PC-9 (cell line): ENCODE data around the gene EML5. TPM values are rescaled to one million over a fixed set of nuclear protein-coding genes. Genes with fewer than 3 reads are reported as not detected.

Experiments
- BruUV-seq: library from RNA; stranded (reverse); fragments of 400-500 nt; replicated peaks from 2 replicates; lab custom pipeline; 2021; lab: Mats Ljungman, UMichigan
- CTCF ChIA-PET: fragments of 300-600 bp; sonication (Branson Sonifier 250); formaldehyde crosslinking; loops from one replicate; lab custom pipeline; 2022; ENCODE audit warnings: antibody characterized with exemption; lab: Charles Lee
- POLR2A ChIA-PET: fragments of 300-600 bp; sonication (Branson Sonifier 250); formaldehyde crosslinking; loops from one replicate; lab custom pipeline; 2022; ENCODE audit warnings: antibody characterized with exemption; ENCODE audit not compliant: unreplicated experiment; lab: Charles Lee
- DNase-seq, 2 experiments: peaks; one replicate each; pipeline versions ENCODE4 v3.0.0 to v3.0.0-alpha.2; 2015 to 2022; ENCODE audit warnings: mixed read lengths in 1 of 2
- H2AFZ ChIP-seq: fragments of 200-600 bp; sonication (generic); 2 replicates; pipeline ENCODE4 v1.8.1; 2017; ENCODE audit warnings: antibody characterized with exemption
- H3F3A ChIP-seq: fragments of 200-600 bp; sonication (generic); 2 replicates; pipeline ENCODE4 v1.8.1; 2017; ENCODE audit warnings: antibody characterized with exemption, mild to moderate bottlenecking, low read depth; ENCODE audit not compliant: insufficient read depth
- H3K27ac ChIP-seq: fragments of 200-600 bp; sonication (generic); 2 replicates; pipeline ENCODE4 v1.6.1; 2016; ENCODE audit warnings: mixed run types
- H3K27me3 ChIP-seq: fragments of 200-600 bp; sonication (generic); 2 replicates; pipeline ENCODE4 v1.6.1; 2016; ENCODE audit warnings: low read depth, mixed run types; ENCODE audit not compliant: insufficient read depth
- H3K36me3 ChIP-seq: fragments of 200-600 bp; sonication (generic); 2 replicates; pipeline ENCODE4 v1.6.1; 2016; ENCODE audit warnings: low read depth, mixed run types
- H3K4me1 ChIP-seq: fragments of 200-600 bp; sonication (generic); replicated peaks from 2 replicates; pipeline ENCODE4 v1.6.1; 2016; ENCODE audit warnings: mixed run types; ENCODE audit not compliant: insufficient read depth
- H3K4me2 ChIP-seq: fragments of 200-600 bp; sonication (generic); 2 replicates; pipeline ENCODE4 v1.6.1; 2017; ENCODE audit warnings: mixed run types
- H3K4me3 ChIP-seq: fragments of 200-600 bp; sonication (generic); 2 replicates; pipeline ENCODE4 v1.6.1; 2016; ENCODE audit warnings: mixed run types
- H3K79me2 ChIP-seq: fragments of 200-600 bp; sonication (generic); 2 replicates; pipeline ENCODE4 v1.6.1; 2017; ENCODE audit warnings: low read depth, mixed run types
- H3K9me2 ChIP-seq: fragments of 200-600 bp; sonication (generic); 2 replicates; pipeline ENCODE4 v1.8.1; 2017; ENCODE audit warnings: mild to moderate bottlenecking; ENCODE audit not compliant: insufficient read depth
- H3K9me3 ChIP-seq: fragments of 200-600 bp; sonication (generic); 2 replicates; pipeline ENCODE4 v1.8.1; 2016; ENCODE audit warnings: low read depth; ENCODE audit not compliant: insufficient read depth
- H4K20me1 ChIP-seq: fragments of 200-600 bp; sonication (generic); 2 replicates; pipeline ENCODE4 v1.8.1; 2017; ENCODE audit not compliant: insufficient read depth
- EZH2 ChIP-seq: fragments of 200-600 bp; sonication (generic); IDR thresholded peaks from 2 replicates; pipeline ENCODE4 v1.8.0; 2017; ENCODE audit warnings: antibody characterized with exemption, low read depth
- intact Hi-C: fragments of 100-400 bp; cut with micrococcal nuclease; formaldehyde crosslinking; loops from one replicate; pipeline ENCODE4 v1.10.0; 2022; ENCODE audit not compliant: unreplicated experiment
- total RNA-seq: library from RNA; stranded (reverse); gene quantifications from 2 replicates; pipeline ENCODE4 v1.2.3, GENCODE V29; 2021
- TF ChIP-seq, protein P1 (sequence below): fragments of 200-600 bp; sonication (generic); conservative IDR thresholded peaks from 2 replicates; pipeline ENCODE4 v1.6.1; 2017; ENCODE audit warnings: mixed run types, antibody characterized with exemption, mild to moderate bottlenecking, moderate library complexity

EML5 gene
- total RNA-seq, 1 experiment from 2014 or later, result 0.46 TPM

- ChIA-PET POLR2A (no interaction called here), CTCF (no interaction called here)
- H3K36me3 ChIP-seq, result no peaks in the 10 kb centered on the region; the same call in 1 of the 2 replicates
- H3F3A ChIP-seq, result no peaks in the 10 kb centered on the region
- no peak for DNase-seq
- no peaks in the 10 kb centered on the region for H3K27me3 ChIP-seq
- H3K4me3 ChIP-seq, result no peak overlapping the region
- BruUV-seq, result no TSS peak
- H2AFZ ChIP-seq, result no peak overlapping the region
- no peaks in the 10 kb centered on the region for H3K9me2 ChIP-seq
- no peak for TF ChIP-seq EZH2
- TF ChIP-seq, protein P1, sequence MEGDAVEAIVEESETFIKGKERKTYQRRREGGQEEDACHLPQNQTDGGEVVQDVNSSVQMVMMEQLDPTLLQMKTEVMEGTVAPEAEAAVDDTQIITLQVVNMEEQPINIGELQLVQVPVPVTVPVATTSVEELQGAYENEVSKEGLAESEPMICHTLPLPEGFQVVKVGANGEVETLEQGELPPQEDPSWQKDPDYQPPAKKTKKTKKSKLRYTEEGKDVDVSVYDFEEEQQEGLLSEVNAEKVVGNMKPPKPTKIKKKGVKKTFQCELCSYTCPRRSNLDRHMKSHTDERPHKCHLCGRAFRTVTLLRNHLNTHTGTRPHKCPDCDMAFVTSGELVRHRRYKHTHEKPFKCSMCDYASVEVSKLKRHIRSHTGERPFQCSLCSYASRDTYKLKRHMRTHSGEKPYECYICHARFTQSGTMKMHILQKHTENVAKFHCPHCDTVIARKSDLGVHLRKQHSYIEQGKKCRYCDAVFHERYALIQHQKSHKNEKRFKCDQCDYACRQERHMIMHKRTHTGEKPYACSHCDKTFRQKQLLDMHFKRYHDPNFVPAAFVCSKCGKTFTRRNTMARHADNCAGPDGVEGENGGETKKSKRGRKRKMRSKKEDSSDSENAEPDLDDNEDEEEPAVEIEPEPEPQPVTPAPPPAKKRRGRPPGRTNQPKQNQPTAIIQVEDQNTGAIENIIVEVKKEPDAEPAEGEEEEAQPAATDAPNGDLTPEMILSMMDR, result no peak
- H4K20me1 ChIP-seq, result no peaks in the 10 kb centered on the region
- no peaks in the 10 kb centered on the region for H3K4me1 ChIP-seq
- intact Hi-C loops, result no loop called here
- H3K4me2 ChIP-seq, result no peak overlapping the region
- no peaks in the 10 kb centered on the region for H3K79me2 ChIP-seq
- no peak overlapping the region for H3K27ac ChIP-seq
- no peaks in the 10 kb centered on the region for H3K9me3 ChIP-seq
Observed at GRCh38 chr14:88599326-88599725, 193.4 kb downstream of the EML5 start.

DNA sequence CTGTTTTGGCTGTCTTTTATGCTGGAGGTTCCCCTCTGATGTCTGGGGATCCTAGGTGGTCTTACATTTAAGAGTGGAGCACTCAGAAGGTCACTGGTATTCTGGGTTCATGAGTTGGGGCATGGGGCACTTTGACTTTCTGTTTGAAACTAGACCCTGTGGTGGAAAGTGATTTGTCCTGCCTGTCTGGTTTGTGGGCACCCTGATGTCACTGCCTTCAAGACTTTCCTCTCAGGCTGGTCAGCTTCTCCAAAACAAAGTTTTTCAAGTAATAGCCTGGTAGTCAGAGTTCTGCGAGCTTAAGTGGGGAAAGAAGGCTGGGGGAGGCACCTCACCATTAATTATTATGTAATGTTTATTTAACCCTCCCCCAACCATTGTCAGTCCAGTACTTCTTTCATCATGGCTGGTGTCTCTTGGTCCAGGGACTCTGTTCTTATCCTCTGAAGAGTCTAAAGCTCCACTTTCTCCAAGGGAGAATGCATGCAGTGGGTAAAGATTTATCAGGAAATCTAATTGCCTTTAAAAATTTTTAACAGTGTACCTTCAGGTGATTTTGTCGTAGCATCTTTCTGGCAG lies 194.6 kb downstream of the EML5 start:
- no peak for TF ChIP-seq EZH2
- TF ChIP-seq, protein P1, result no peak
- BruUV-seq, result no TSS peak
- H3K9me3 ChIP-seq, result no peaks in the 10 kb centered on the region
- H3K9me2 ChIP-seq, result no peaks in the 10 kb centered on the region
- H3K79me2 ChIP-seq, result no peaks in the 10 kb centered on the region
- H3K4me1 ChIP-seq, result no peaks in the 10 kb centered on the region
- ChIA-PET CTCF (no interaction called here), POLR2A (no interaction called here)
- H3K4me2 ChIP-seq, result no peak overlapping the region
- no peaks in the 10 kb centered on the region for H4K20me1 ChIP-seq
- no peak overlapping the region for H3K27ac ChIP-seq
- H3K36me3 ChIP-seq, result no peaks in the 10 kb centered on the region; the same call in 1 of the 2 replicates
- no peaks in the 10 kb centered on the region for H3F3A ChIP-seq
- H3K27me3 ChIP-seq, result no peaks in the 10 kb centered on the region
- H2AFZ ChIP-seq, result no peak overlapping the region
- intact Hi-C loops, result no loop called here
- H3K4me3 ChIP-seq, result no peak overlapping the region
- DNase-seq, result no peak

- Histone ChIP-seq H2AFZ (no peak overlapping the region), H3F3A (no peaks in the 10 kb centered on the region), H3K27ac (no peak overlapping the region), H3K9me3 (no peaks in the 10 kb centered on the region), H3K79me2 (no peaks in the 10 kb centered on the region), H3K4me3 (no peak overlapping the region), H3K4me2 (no peak overlapping the region), H3K4me1 (no peaks in the 10 kb centered on the region), H3K36me3 (no peaks in the 10 kb centered on the region; the same call in 1 of the 2 replicates), H4K20me1 (no peaks in the 10 kb centered on the region), H3K9me2 (no peaks in the 10 kb centered on the region), H3K27me3 (no peaks in the 10 kb centered on the region)
- no peak for TF ChIP-seq EZH2
- TF ChIP-seq, protein P1, result no peak
- intact Hi-C loops, result no loop called here
- no peak for DNase-seq
- ChIA-PET CTCF (no interaction called here), POLR2A (no interaction called here)
- no TSS peak for BruUV-seq
Observed at GRCh38 chr14:88597601-88598000, 195.2 kb downstream of the EML5 start.
